ENCODE results near the gene CPXM2.

CPXM2 gene

GRCh38 chr10:123879606-123880257 is 11.9 kb downstream of the CPXM2 start:
- no peak for TF ChIP-seq Cebpa-rat (IDR thresholded peaks at IDR 0.05)
- Histone ChIP-seq H3K9ac (no peak overlapping the region), H3K4me1 (no peaks in the 10 kb centered on the region), H3K36me3 (no peaks in the 10 kb centered on the region), H3K4me3 (no peak overlapping the region), H3K4me2 (no peak overlapping the region), H3K27me3 (no peaks in the 10 kb centered on the region), H3K27ac (no peak overlapping the region), H3K9me3 (no peaks in the 10 kb centered on the region), H4K20me1 (no peaks in the 10 kb centered on the region)

- H4K20me1 ChIP-seq = no peaks in the 10 kb centered on the region
- no peaks in the 10 kb centered on the region for H3K27me3 ChIP-seq
- no peak overlapping the region for H3K27ac ChIP-seq
- no peak for TF ChIP-seq Cebpa-rat (IDR thresholded peaks at IDR 0.05)
- no peak overlapping the region for H3K4me2 ChIP-seq
- no peaks in the 10 kb centered on the region; the same call in 1 of the 2 replicates for H3K9me3 ChIP-seq
- H3K9ac ChIP-seq = no peak overlapping the region
- no peaks in the 10 kb centered on the region for H3K4me1 ChIP-seq
- H3K36me3 ChIP-seq = no peaks in the 10 kb centered on the region
- no peak overlapping the region for H3K4me3 ChIP-seq
Measured at GRCh38 chr10:123878666-123879303, 12.8 kb downstream of the CPXM2 start.

- H3K4me3 ChIP-seq = no peak overlapping the region
- H3K4me2 ChIP-seq = peak overlapping the region; percentile 37
- no peak overlapping the region for H3K9ac ChIP-seq
- H3K27me3 ChIP-seq = no peaks in the 10 kb centered on the region
- no peaks in the 10 kb centered on the region for H3K36me3 ChIP-seq
- no peaks in the 10 kb centered on the region for H4K20me1 ChIP-seq
- no peak for TF ChIP-seq Cebpa-rat (IDR thresholded peaks at IDR 0.05)
- peaks cover 15% of the 10 kb centered on the region for H3K4me1 ChIP-seq
- H3K27ac ChIP-seq = no peak overlapping the region
- peaks cover 6% of the 10 kb centered on the region; the same call in 1 of the 2 replicates for H3K9me3 ChIP-seq
Measured at GRCh38 chr10:123870260-123870659, 21.3 kb downstream of the CPXM2 start.

GRCh38 chr10:123869020-123869414 is 22.6 kb downstream of the CPXM2 start:
- H3K4me1 ChIP-seq = peaks cover 23% of the 10 kb centered on the region
- no peak overlapping the region for H3K9ac ChIP-seq
- no peaks in the 10 kb centered on the region for H4K20me1 ChIP-seq
- H3K27ac ChIP-seq = no peak overlapping the region
- peaks cover 6% of the 10 kb centered on the region; the same call in 1 of the 2 replicates for H3K9me3 ChIP-seq
- no peaks in the 10 kb centered on the region for H3K27me3 ChIP-seq
- no peak for TF ChIP-seq Cebpa-rat (IDR thresholded peaks at IDR 0.05)
- no peak overlapping the region for H3K4me3 ChIP-seq
- no peak overlapping the region for H3K4me2 ChIP-seq
- no peaks in the 10 kb centered on the region for H3K36me3 ChIP-seq

- Histone ChIP-seq H3K9me3 (0 out of 2 replicates have a peak, but pooled peaks cover 6% of the 10 kb centered on the region), H3K4me3 (no peak overlapping the region), H4K20me1 (no peaks in the 10 kb centered on the region), H3K9ac (no peak overlapping the region), H3K4me2 (no peak overlapping the region), H3K4me1 (peaks cover 23% of the 10 kb centered on the region), H3K27me3 (no peaks in the 10 kb centered on the region), H3K27ac (no peak overlapping the region), H3K36me3 (no peaks in the 10 kb centered on the region)
- no peak for TF ChIP-seq Cebpa-rat (IDR thresholded peaks at IDR 0.05)
Measured at GRCh38 chr10:123868038-123869019, 23.3 kb downstream of the CPXM2 start.

- Histone ChIP-seq H3K9ac (no peak overlapping the region), H3K4me3 (no peak overlapping the region), H3K36me3 (no peaks in the 10 kb centered on the region), H4K20me1 (no peaks in the 10 kb centered on the region), H3K9me3 (no peaks in the 10 kb centered on the region), H3K4me1 (peaks cover 25% of the 10 kb centered on the region), H3K27ac (no peak overlapping the region), H3K27me3 (no peaks in the 10 kb centered on the region), H3K4me2 (peak overlapping the region; percentile 41; the same call in 1 of the 2 replicates)
- no peak for TF ChIP-seq Cebpa-rat (IDR thresholded peaks at IDR 0.05)
Measured at GRCh38 chr10:123865880-123866279, 25.7 kb downstream of the CPXM2 start.

- no peak overlapping the region for H3K4me3 ChIP-seq
- TF ChIP-seq Cebpa-rat (IDR thresholded peaks at IDR 0.05) = no peak
- H3K36me3 ChIP-seq = no peaks in the 10 kb centered on the region
- peak overlapping the region; percentile 41 for H3K4me2 ChIP-seq
- no peak overlapping the region for H3K9ac ChIP-seq
- H4K20me1 ChIP-seq = no peaks in the 10 kb centered on the region
- H3K27me3 ChIP-seq = no peaks in the 10 kb centered on the region
- H3K4me1 ChIP-seq = peaks cover 28% of the 10 kb centered on the region
- H3K27ac ChIP-seq = no peak overlapping the region
- no peaks in the 10 kb centered on the region for H3K9me3 ChIP-seq
Measured at GRCh38 chr10:123865350-123865749, 26.3 kb downstream of the CPXM2 start.

GRCh38 chr10:123864923-123865322 is 26.7 kb downstream of the CPXM2 start:
- H3K9ac ChIP-seq = no peak overlapping the region
- H3K36me3 ChIP-seq = no peaks in the 10 kb centered on the region
- peak overlapping the region; percentile 41 for H3K4me2 ChIP-seq
- H3K9me3 ChIP-seq = no peaks in the 10 kb centered on the region
- H3K4me3 ChIP-seq = no peak overlapping the region
- H3K4me1 ChIP-seq = peaks cover 28% of the 10 kb centered on the region
- no peak overlapping the region for H3K27ac ChIP-seq
- H4K20me1 ChIP-seq = no peaks in the 10 kb centered on the region
- TF ChIP-seq Cebpa-rat (IDR thresholded peaks at IDR 0.05) = no peak
- H3K27me3 ChIP-seq = no peaks in the 10 kb centered on the region

GRCh38 chr10:123863721-123864482 is 27.7 kb downstream of the CPXM2 start:
- no peaks in the 10 kb centered on the region for H3K9me3 ChIP-seq
- H3K27ac ChIP-seq = no peak overlapping the region
- H3K4me2 ChIP-seq = no peak overlapping the region
- no peaks in the 10 kb centered on the region for H4K20me1 ChIP-seq
- no peak overlapping the region for H3K4me3 ChIP-seq
- no peaks in the 10 kb centered on the region for H3K27me3 ChIP-seq
- no peak for TF ChIP-seq Cebpa-rat (IDR thresholded peaks at IDR 0.05)
- H3K9ac ChIP-seq = no peak overlapping the region
- peaks cover 37% of the 10 kb centered on the region for H3K4me1 ChIP-seq
- no peaks in the 10 kb centered on the region for H3K36me3 ChIP-seq

All from BLaER1 (cell line).